Right lobe of liver (tissue), 4 donors: ENCODE results near the gene DIAPH2.

ENCODE experiments used
- POLR2A ChIP-seq: fragments of 450-650 bp; IDR thresholded peaks from one replicate; pipeline ENCODE4 v1.6.1; 2017; ENCODE audit warnings: antibody characterized with exemption, mild to moderate bottlenecking
- TF ChIP-seq, protein P1 (sequence below), 4 donors: fragments of 200-600 bp in 3 of 4; fragments of 450-650 bp in 1 of 4; IDR thresholded peaks; one replicate each; pipeline versions ENCODE4 v1.5.1 to v1.8.0; 2016 to 2022; ENCODE audit warnings: antibody characterized with exemption in 4 of 4, mild to moderate bottlenecking in 2 of 4
- donor health status: DM: no; HTN: no; CAD: no.
- donor health status: DM: no; HTN: no; CAD: no.
- donor health status: DM: no; HTN: yes; CAD: no.

- TF ChIP-seq, protein P1, sequence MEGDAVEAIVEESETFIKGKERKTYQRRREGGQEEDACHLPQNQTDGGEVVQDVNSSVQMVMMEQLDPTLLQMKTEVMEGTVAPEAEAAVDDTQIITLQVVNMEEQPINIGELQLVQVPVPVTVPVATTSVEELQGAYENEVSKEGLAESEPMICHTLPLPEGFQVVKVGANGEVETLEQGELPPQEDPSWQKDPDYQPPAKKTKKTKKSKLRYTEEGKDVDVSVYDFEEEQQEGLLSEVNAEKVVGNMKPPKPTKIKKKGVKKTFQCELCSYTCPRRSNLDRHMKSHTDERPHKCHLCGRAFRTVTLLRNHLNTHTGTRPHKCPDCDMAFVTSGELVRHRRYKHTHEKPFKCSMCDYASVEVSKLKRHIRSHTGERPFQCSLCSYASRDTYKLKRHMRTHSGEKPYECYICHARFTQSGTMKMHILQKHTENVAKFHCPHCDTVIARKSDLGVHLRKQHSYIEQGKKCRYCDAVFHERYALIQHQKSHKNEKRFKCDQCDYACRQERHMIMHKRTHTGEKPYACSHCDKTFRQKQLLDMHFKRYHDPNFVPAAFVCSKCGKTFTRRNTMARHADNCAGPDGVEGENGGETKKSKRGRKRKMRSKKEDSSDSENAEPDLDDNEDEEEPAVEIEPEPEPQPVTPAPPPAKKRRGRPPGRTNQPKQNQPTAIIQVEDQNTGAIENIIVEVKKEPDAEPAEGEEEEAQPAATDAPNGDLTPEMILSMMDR (IDR thresholded peaks at IDR 0.05): no peak
- no peak for TF ChIP-seq POLR2A
Measured at GRCh38 chrX:97563531-97564133, 879.0 kb downstream of the DIAPH2 start.
